ENCODE results near the gene CSF2.

DNA sequence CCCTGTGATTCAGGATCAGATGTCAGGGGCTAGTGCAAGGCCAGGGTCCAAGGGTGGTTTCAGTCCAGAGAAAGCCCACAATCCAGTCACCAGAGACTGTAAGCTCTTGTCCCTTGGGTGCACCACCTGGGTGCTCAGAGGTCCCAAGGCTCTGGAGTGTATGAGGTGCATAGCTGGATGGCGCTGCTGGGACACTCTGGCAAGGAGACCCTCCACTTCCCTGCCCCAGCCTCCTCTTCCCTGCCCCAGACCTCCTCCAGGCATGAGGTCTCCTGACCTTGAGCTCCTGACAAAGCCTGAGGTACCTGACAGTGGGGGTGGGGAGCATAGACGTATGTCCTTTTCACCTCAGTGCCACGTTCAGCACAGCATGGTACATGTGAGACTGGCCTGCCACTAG lies 7.0 kb downstream of the CSF2 start:
- TF ChIP-seq POLR2AphosphoS5 (IDR thresholded peaks at IDR 0.05; ENCODE audit: low read depth, low read length) (no peak), TAF1 (IDR thresholded peaks at IDR 0.05; ENCODE audit: low read depth, low read length) (no peak), POLR2A (IDR thresholded peaks at IDR 0.05; ENCODE audit: low read depth, low read length) (no peak), POU2F2 (IDR thresholded peaks at IDR 0.05; ENCODE audit: low read depth, low read length) (no peak)

Data from GM12891 (cell line).